GM18526 (cell line): ENCODE results near the gene RER1.

Experiments used
- POLR2A ChIP-seq: IDR thresholded peaks from 3 replicates; pipeline ENCODE4 v1.6.1; 2011; ENCODE audit not compliant: insufficient read length; ENCODE audit errors: extremely low read depth

Gene RER1

GRCh38 chr1:2404142-2404889, 12.7 kb downstream of the RER1 start:
- no peak for TF ChIP-seq POLR2A

- no peak for TF ChIP-seq POLR2A
Observed at GRCh38 chr1:2404890-2405511, 13.4 kb downstream of the RER1 start.

- TF ChIP-seq POLR2A = peak; percentile 14
Observed at GRCh38 chr1:2405588-2406295, 14.1 kb downstream of the RER1 start.

GRCh38 chr1:2406451-2407041, 14.9 kb downstream of the RER1 start:
- no peak for TF ChIP-seq POLR2A

GRCh38 chr1:2407166-2407990, 15.7 kb downstream of the RER1 start:
- no peak for TF ChIP-seq POLR2A

- no peak for TF ChIP-seq POLR2A
Observed at GRCh38 chr1:2407991-2408275, 16.3 kb downstream of the RER1 start.

- TF ChIP-seq POLR2A = no peak
Observed at GRCh38 chr1:2408456-2408855, 16.8 kb downstream of the RER1 start.

GRCh38 chr1:2408859-2409276, 17.2 kb downstream of the RER1 start:
- no peak for TF ChIP-seq POLR2A

- TF ChIP-seq POLR2A = no peak
Observed at GRCh38 chr1:2409745-2410144, 18.1 kb downstream of the RER1 start.

GRCh38 chr1:2411801-2412394, 20.3 kb downstream of the RER1 start:
- no peak for TF ChIP-seq POLR2A

- TF ChIP-seq POLR2A = no peak
Observed at GRCh38 chr1:2412395-2412772, 20.7 kb downstream of the RER1 start, which contains the start of gene PEX10. Gene PEX10 (minus strand): TSS chr1:2412564. CDS start chr1:2412502, 62 bp downstream.

- peak; percentile 58 for TF ChIP-seq POLR2A
Observed at GRCh38 chr1:2412773-2413494, 21.3 kb downstream of the RER1 start.

- peak; percentile 13 for TF ChIP-seq POLR2A
Observed at GRCh38 chr1:2413495-2414296, 22.1 kb downstream of the RER1 start.
